ENCODE measurements around the gene CCM2. TPM values are rescaled to one million over a fixed set of nuclear protein-coding genes. Genes with fewer than 3 reads are reported as not detected.

Gene CCM2
- total RNA-seq, 1 experiment from 2014 or later, result 42.5 TPM

- H4K20me1 ChIP-seq (ENCODE audit: insufficient read depth, low read depth, low read length), result no peaks in the 10 kb centered on the region
- H3K27me3 ChIP-seq (ENCODE audit: low read length), result no peaks in the 10 kb centered on the region
- H3K9me3 ChIP-seq (ENCODE audit: low read length), result no peaks in the 10 kb centered on the region
- H3K9ac ChIP-seq (ENCODE audit: low read length), result no peak overlapping the region
- H3K9me2 ChIP-seq (replicated peaks; ENCODE audit: insufficient read depth, low read length), result no peaks in the 10 kb centered on the region
- H2AFZ ChIP-seq (ENCODE audit: low read length), result no peak overlapping the region
- H3K27ac ChIP-seq (ENCODE audit: low read length), result no peak overlapping the region
- no peak overlapping the region for H3K4me3 ChIP-seq (ENCODE audit: low read length)
- peaks cover 39% of the 10 kb centered on the region for H3K4me1 ChIP-seq (ENCODE audit: low read length)
- no peak for DNase-seq
- peaks cover 16% of the 10 kb centered on the region for H3K79me2 ChIP-seq (ENCODE audit: low read length)
- no peak overlapping the region for H3K4me2 ChIP-seq (ENCODE audit: low read depth, low read length, poor library complexity, severe bottlenecking)
- H3K36me3 ChIP-seq (ENCODE audit: insufficient read depth, low read length), result no peaks in the 10 kb centered on the region
Observed at GRCh38 chr7:45114926-45115325, 114.9 kb downstream of the CCM2 start.

GRCh38 chr7:45116048-45116447 is 116.0 kb downstream of the CCM2 start:
- no peaks in the 10 kb centered on the region for H3K36me3 ChIP-seq (ENCODE audit: insufficient read depth, low read length)
- H3K4me2 ChIP-seq (ENCODE audit: low read depth, low read length, poor library complexity, severe bottlenecking), result no peak overlapping the region
- no peaks in the 10 kb centered on the region for H3K9me2 ChIP-seq (replicated peaks; ENCODE audit: insufficient read depth, low read length)
- no peak for DNase-seq
- H3K27me3 ChIP-seq (ENCODE audit: low read length), result no peaks in the 10 kb centered on the region
- H3K4me1 ChIP-seq (ENCODE audit: low read length), result peaks cover 33% of the 10 kb centered on the region
- no peak overlapping the region for H3K27ac ChIP-seq (ENCODE audit: low read length)
- no peak overlapping the region for H2AFZ ChIP-seq (ENCODE audit: low read length)
- H3K9me3 ChIP-seq (ENCODE audit: low read length), result no peaks in the 10 kb centered on the region
- no peak overlapping the region for H3K9ac ChIP-seq (ENCODE audit: low read length)
- H4K20me1 ChIP-seq (ENCODE audit: insufficient read depth, low read depth, low read length), result no peaks in the 10 kb centered on the region
- H3K4me3 ChIP-seq (ENCODE audit: low read length), result no peak overlapping the region
- peaks cover 5% of the 10 kb centered on the region for H3K79me2 ChIP-seq (ENCODE audit: low read length)

- Histone ChIP-seq H3K4me1 (ENCODE audit: low read length) (peaks cover 28% of the 10 kb centered on the region), H2AFZ (ENCODE audit: low read length) (no peak overlapping the region), H3K36me3 (ENCODE audit: insufficient read depth, low read length) (no peaks in the 10 kb centered on the region), H3K9me2 (replicated peaks; ENCODE audit: insufficient read depth, low read length) (no peaks in the 10 kb centered on the region), H3K4me2 (ENCODE audit: low read depth, low read length, poor library complexity, severe bottlenecking) (no peak overlapping the region), H4K20me1 (ENCODE audit: insufficient read depth, low read depth, low read length) (no peaks in the 10 kb centered on the region), H3K9me3 (ENCODE audit: low read length) (no peaks in the 10 kb centered on the region), H3K27ac (ENCODE audit: low read length) (no peak overlapping the region), H3K27me3 (ENCODE audit: low read length) (no peaks in the 10 kb centered on the region), H3K79me2 (ENCODE audit: low read length) (no peaks in the 10 kb centered on the region), H3K9ac (ENCODE audit: low read length) (no peak overlapping the region), H3K4me3 (ENCODE audit: low read length) (no peak overlapping the region)
- DNase-seq, result no peak
Observed at GRCh38 chr7:45117582-45117981, 117.6 kb downstream of the CCM2 start.

GRCh38 chr7:45118292-45118691 is 118.3 kb downstream of the CCM2 start:
- Histone ChIP-seq H4K20me1 (ENCODE audit: insufficient read depth, low read depth, low read length) (no peaks in the 10 kb centered on the region), H3K36me3 (ENCODE audit: insufficient read depth, low read length) (no peaks in the 10 kb centered on the region), H3K4me3 (ENCODE audit: low read length) (no peak overlapping the region), H3K9ac (ENCODE audit: low read length) (peak overlapping the region; percentile 37; the same call in 1 of the 2 replicates), H3K4me1 (ENCODE audit: low read length) (peaks cover 26% of the 10 kb centered on the region), H3K4me2 (ENCODE audit: low read depth, low read length, poor library complexity, severe bottlenecking) (peak overlapping the region; percentile 30), H3K9me3 (ENCODE audit: low read length) (no peaks in the 10 kb centered on the region), H2AFZ (ENCODE audit: low read length) (no peak overlapping the region; the same call in 1 of the 2 replicates), H3K27me3 (ENCODE audit: low read length) (no peaks in the 10 kb centered on the region), H3K79me2 (ENCODE audit: low read length) (no peaks in the 10 kb centered on the region), H3K27ac (ENCODE audit: low read length) (peak overlapping the region; percentile 51; the same call in 1 of the 2 replicates), H3K9me2 (replicated peaks; ENCODE audit: insufficient read depth, low read length) (no peaks in the 10 kb centered on the region)
- DNase-seq, result no peak

- Histone ChIP-seq H3K27me3 (ENCODE audit: low read length) (no peaks in the 10 kb centered on the region), H3K9me3 (ENCODE audit: low read length) (no peaks in the 10 kb centered on the region), H3K9ac (ENCODE audit: low read length) (peak overlapping the region; percentile 37), H3K36me3 (ENCODE audit: insufficient read depth, low read length) (no peaks in the 10 kb centered on the region), H3K27ac (ENCODE audit: low read length) (peak overlapping the region; percentile 51; the same call in 1 of the 2 replicates), H3K9me2 (replicated peaks; ENCODE audit: insufficient read depth, low read length) (no peaks in the 10 kb centered on the region), H4K20me1 (ENCODE audit: insufficient read depth, low read depth, low read length) (no peaks in the 10 kb centered on the region), H3K4me1 (ENCODE audit: low read length) (peaks cover 26% of the 10 kb centered on the region), H3K4me2 (ENCODE audit: low read depth, low read length, poor library complexity, severe bottlenecking) (peak overlapping the region; percentile 30), H3K79me2 (ENCODE audit: low read length) (no peaks in the 10 kb centered on the region), H3K4me3 (ENCODE audit: low read length) (no peak overlapping the region), H2AFZ (ENCODE audit: low read length) (peak overlapping the region; percentile 85; the same call in 1 of the 2 replicates)
- peak; percentile 71 for DNase-seq
Observed at GRCh38 chr7:45118889-45119331, 118.9 kb downstream of the CCM2 start.

- Histone ChIP-seq H3K4me2 (ENCODE audit: low read depth, low read length, poor library complexity, severe bottlenecking) (peak overlapping the region; percentile 30), H3K9me3 (ENCODE audit: low read length) (no peaks in the 10 kb centered on the region), H3K27me3 (ENCODE audit: low read length) (no peaks in the 10 kb centered on the region), H2AFZ (ENCODE audit: low read length) (no peak overlapping the region), H3K4me3 (ENCODE audit: low read length) (no peak overlapping the region), H3K36me3 (ENCODE audit: insufficient read depth, low read length) (no peaks in the 10 kb centered on the region), H3K9ac (ENCODE audit: low read length) (peak overlapping the region; percentile 37), H3K9me2 (replicated peaks; ENCODE audit: insufficient read depth, low read length) (no peaks in the 10 kb centered on the region), H3K79me2 (ENCODE audit: low read length) (no peaks in the 10 kb centered on the region), H3K4me1 (ENCODE audit: low read length) (peaks cover 26% of the 10 kb centered on the region), H4K20me1 (ENCODE audit: insufficient read depth, low read depth, low read length) (no peaks in the 10 kb centered on the region), H3K27ac (ENCODE audit: low read length) (no peak overlapping the region)
- no peak for DNase-seq
Observed at GRCh38 chr7:45119550-45119949, 119.5 kb downstream of the CCM2 start.

- H3K9me3 ChIP-seq (ENCODE audit: low read length), result no peaks in the 10 kb centered on the region
- H4K20me1 ChIP-seq (ENCODE audit: insufficient read depth, low read depth, low read length), result no peaks in the 10 kb centered on the region
- H3K79me2 ChIP-seq (ENCODE audit: low read length), result no peaks in the 10 kb centered on the region
- no peak overlapping the region for H3K4me2 ChIP-seq (ENCODE audit: low read depth, low read length, poor library complexity, severe bottlenecking)
- DNase-seq, result no peak
- no peak overlapping the region for H3K4me3 ChIP-seq (ENCODE audit: low read length)
- H3K27ac ChIP-seq (ENCODE audit: low read length), result no peak overlapping the region
- H3K27me3 ChIP-seq (ENCODE audit: low read length), result no peaks in the 10 kb centered on the region
- peaks cover 29% of the 10 kb centered on the region for H3K4me1 ChIP-seq (ENCODE audit: low read length)
- no peaks in the 10 kb centered on the region for H3K9me2 ChIP-seq (replicated peaks; ENCODE audit: insufficient read depth, low read length)
- peak overlapping the region; percentile 61; the same call in 1 of the 2 replicates for H2AFZ ChIP-seq (ENCODE audit: low read length)
- H3K36me3 ChIP-seq (ENCODE audit: insufficient read depth, low read length), result no peaks in the 10 kb centered on the region
- H3K9ac ChIP-seq (ENCODE audit: low read length), result no peak overlapping the region
Observed at GRCh38 chr7:45122975-45123860, 123.2 kb downstream of the CCM2 start.

GRCh38 chr7:45123913-45124710 is 124.1 kb downstream of the CCM2 start:
- Histone ChIP-seq H3K36me3 (ENCODE audit: insufficient read depth, low read length) (no peaks in the 10 kb centered on the region), H3K4me2 (ENCODE audit: low read depth, low read length, poor library complexity, severe bottlenecking) (no peak overlapping the region), H3K79me2 (ENCODE audit: low read length) (no peaks in the 10 kb centered on the region), H3K27me3 (ENCODE audit: low read length) (no peaks in the 10 kb centered on the region), H3K9ac (ENCODE audit: low read length) (no peak overlapping the region), H3K4me1 (ENCODE audit: low read length) (peaks cover 20% of the 10 kb centered on the region), H2AFZ (ENCODE audit: low read length) (0 out of 2 replicates have a peak overlapping the region, but pooled peaks have one; percentile 61), H3K9me2 (replicated peaks; ENCODE audit: insufficient read depth, low read length) (no peaks in the 10 kb centered on the region), H3K27ac (ENCODE audit: low read length) (no peak overlapping the region), H3K9me3 (ENCODE audit: low read length) (no peaks in the 10 kb centered on the region), H3K4me3 (ENCODE audit: low read length) (no peak overlapping the region), H4K20me1 (ENCODE audit: insufficient read depth, low read depth, low read length) (no peaks in the 10 kb centered on the region)
- no peak for DNase-seq

Data from Karpas-422 (cell line).